ENCODE data around the gene OSBP2.

Gene OSBP2

GRCh38 chr22:30648825-30649224 lies 45.8 kb upstream of the OSBP2 start:
- H3K4me1 ChIP-seq (ENCODE audit: insufficient read depth, low read length, poor library complexity, severe bottlenecking): no peaks in the 10 kb centered on the region
- no peak overlapping the region for H3K4me2 ChIP-seq (ENCODE audit: low read depth, low read length, poor library complexity, severe bottlenecking)
- H3K9me2 ChIP-seq (replicated peaks; ENCODE audit: low read depth, low read length): no peaks in the 10 kb centered on the region
- no peak overlapping the region for H3K9ac ChIP-seq (ENCODE audit: low read depth, low read length, poor library complexity, severe bottlenecking)
- no peaks in the 10 kb centered on the region for H4K20me1 ChIP-seq (ENCODE audit: insufficient read depth, low read length, poor library complexity, severe bottlenecking)
- no peaks in the 10 kb centered on the region for H3K27me3 ChIP-seq (ENCODE audit: insufficient read depth, low read length, poor library complexity, severe bottlenecking)
- no peaks in the 10 kb centered on the region for H3F3A ChIP-seq (ENCODE audit: low read depth)
- H3K9me3 ChIP-seq (ENCODE audit: insufficient read depth, low read depth, low read length): no peaks in the 10 kb centered on the region
- no peaks in the 10 kb centered on the region for H3K79me2 ChIP-seq (ENCODE audit: insufficient read depth, low read length)
- no peak for TF ChIP-seq EZH2phosphoT487 (IDR thresholded peaks at IDR 0.05; ENCODE audit: borderline replicate concordance)
- H3K36me3 ChIP-seq (ENCODE audit: insufficient read depth, low read length): no peaks in the 10 kb centered on the region
- no peak overlapping the region for H2AFZ ChIP-seq (ENCODE audit: low read length)
- no peak overlapping the region for H3K4me3 ChIP-seq (ENCODE audit: low read length, poor library complexity, severe bottlenecking)

- Histone ChIP-seq H3K9me2 (replicated peaks; ENCODE audit: low read depth, low read length) (no peaks in the 10 kb centered on the region), H3F3A (ENCODE audit: low read depth) (no peaks in the 10 kb centered on the region), H3K9me3 (ENCODE audit: insufficient read depth, low read depth, low read length) (no peaks in the 10 kb centered on the region), H3K9ac (ENCODE audit: low read depth, low read length, poor library complexity, severe bottlenecking) (no peak overlapping the region), H3K4me1 (ENCODE audit: insufficient read depth, low read length, poor library complexity, severe bottlenecking) (no peaks in the 10 kb centered on the region), H3K4me3 (ENCODE audit: low read length, poor library complexity, severe bottlenecking) (no peak overlapping the region), H3K36me3 (ENCODE audit: insufficient read depth, low read length) (no peaks in the 10 kb centered on the region), H2AFZ (ENCODE audit: low read length) (no peak overlapping the region), H3K79me2 (ENCODE audit: insufficient read depth, low read length) (no peaks in the 10 kb centered on the region), H4K20me1 (ENCODE audit: insufficient read depth, low read length, poor library complexity, severe bottlenecking) (no peaks in the 10 kb centered on the region), H3K4me2 (ENCODE audit: low read depth, low read length, poor library complexity, severe bottlenecking) (no peak overlapping the region), H3K27me3 (ENCODE audit: insufficient read depth, low read length, poor library complexity, severe bottlenecking) (no peaks in the 10 kb centered on the region)
- TF ChIP-seq EZH2phosphoT487 (IDR thresholded peaks at IDR 0.05; ENCODE audit: borderline replicate concordance): no peak
- TF ChIP-seq CTCF (conservative IDR thresholded peaks at IDR 0.05; ENCODE audit: low read length): no peak
Measured at GRCh38 chr22:30649430-30650007, 45.2 kb upstream of the OSBP2 start.

GRCh38 chr22:30650508-30651116 lies 44.1 kb upstream of the OSBP2 start:
- no peaks in the 10 kb centered on the region for H3K27me3 ChIP-seq (ENCODE audit: insufficient read depth, low read length, poor library complexity, severe bottlenecking)
- no peaks in the 10 kb centered on the region for H3K4me1 ChIP-seq (ENCODE audit: insufficient read depth, low read length, poor library complexity, severe bottlenecking)
- no peaks in the 10 kb centered on the region for H3K9me2 ChIP-seq (replicated peaks; ENCODE audit: low read depth, low read length)
- no peaks in the 10 kb centered on the region for H3F3A ChIP-seq (ENCODE audit: low read depth)
- no peak overlapping the region for H3K4me3 ChIP-seq (ENCODE audit: low read length, poor library complexity, severe bottlenecking)
- H4K20me1 ChIP-seq (ENCODE audit: insufficient read depth, low read length, poor library complexity, severe bottlenecking): no peaks in the 10 kb centered on the region
- TF ChIP-seq EZH2phosphoT487 (IDR thresholded peaks at IDR 0.05; ENCODE audit: borderline replicate concordance) (no peak), CTCF (conservative IDR thresholded peaks at IDR 0.05; ENCODE audit: low read length) (no peak)
- no peaks in the 10 kb centered on the region for H3K79me2 ChIP-seq (ENCODE audit: insufficient read depth, low read length)
- no peak overlapping the region for H3K4me2 ChIP-seq (ENCODE audit: low read depth, low read length, poor library complexity, severe bottlenecking)
- no peaks in the 10 kb centered on the region for H3K36me3 ChIP-seq (ENCODE audit: insufficient read depth, low read length)
- H3K9me3 ChIP-seq (ENCODE audit: insufficient read depth, low read depth, low read length): no peaks in the 10 kb centered on the region
- H2AFZ ChIP-seq (ENCODE audit: low read length): 0 out of 2 replicates have a peak overlapping the region, but pooled peaks have one; percentile 19
- H3K9ac ChIP-seq (ENCODE audit: low read depth, low read length, poor library complexity, severe bottlenecking): no peak overlapping the region

GRCh38 chr22:30652852-30653251 lies 41.8 kb upstream of the OSBP2 start:
- no peak overlapping the region for H3K9ac ChIP-seq (ENCODE audit: low read depth, low read length, poor library complexity, severe bottlenecking)
- no peak overlapping the region for H3K4me3 ChIP-seq (ENCODE audit: low read length, poor library complexity, severe bottlenecking)
- no peak for TF ChIP-seq EZH2phosphoT487 (IDR thresholded peaks at IDR 0.05; ENCODE audit: borderline replicate concordance)
- no peak for TF ChIP-seq CTCF (conservative IDR thresholded peaks at IDR 0.05; ENCODE audit: low read length)
- H3K9me2 ChIP-seq (replicated peaks; ENCODE audit: low read depth, low read length): no peaks in the 10 kb centered on the region
- H3K79me2 ChIP-seq (ENCODE audit: insufficient read depth, low read length): no peaks in the 10 kb centered on the region
- H3K4me1 ChIP-seq (ENCODE audit: insufficient read depth, low read length, poor library complexity, severe bottlenecking): no peaks in the 10 kb centered on the region
- no peaks in the 10 kb centered on the region for H3K36me3 ChIP-seq (ENCODE audit: insufficient read depth, low read length)
- H4K20me1 ChIP-seq (ENCODE audit: insufficient read depth, low read length, poor library complexity, severe bottlenecking): no peaks in the 10 kb centered on the region
- H2AFZ ChIP-seq (ENCODE audit: low read length): no peak overlapping the region
- H3K27me3 ChIP-seq (ENCODE audit: insufficient read depth, low read length, poor library complexity, severe bottlenecking): no peaks in the 10 kb centered on the region
- H3F3A ChIP-seq (ENCODE audit: low read depth): no peaks in the 10 kb centered on the region
- no peaks in the 10 kb centered on the region for H3K9me3 ChIP-seq (ENCODE audit: insufficient read depth, low read depth, low read length)
- H3K4me2 ChIP-seq (ENCODE audit: low read depth, low read length, poor library complexity, severe bottlenecking): no peak overlapping the region

All from Loucy (cell line).